Measurements from ENCODE around the gene EEF1A1.
"Not testable (repeated sequence)": the region's sequence is repeated elsewhere in the genome, so short reads cannot be mapped to it uniquely, and the experiment has no call there.

EEF1A1 gene

GRCh38 chr6:73518100-73518981, 2.5 kb downstream of the EEF1A1 start:
- in situ Hi-C loops (cut with HindIII; ENCODE audit: low sequenced_read_pairs): loop anchor here (5.0 kb wide), 2 partner anchors 54 to 99 kb away; no protein-coding TSS in a partner anchor
- DNase-seq (ENCODE audit: low read depth): not testable (repeated sequence)

GRCh38 chr6:73516514-73517489, 4.0 kb downstream of the EEF1A1 start:
- H3K4me3 ChIP-seq (ENCODE audit: low read depth, low read length): peak overlapping the region; percentile 11
- DNase-seq (ENCODE audit: low read depth): no peak
- no peak for TF ChIP-seq CTCF (IDR thresholded peaks at IDR 0.05; ENCODE audit: low read depth, low read length, missing control alignments)
- in situ Hi-C loops (cut with HindIII; ENCODE audit: low sequenced_read_pairs): loop anchor here (5.0 kb wide), 2 partner anchors 55 to 100 kb away; no protein-coding TSS in a partner anchor

More at GRCh38 chr6:73518100-73518981, 2.5 kb downstream of the EEF1A1 start:
- H3K4me3 ChIP-seq (ENCODE audit: low read depth, low read length): peak overlapping the region; percentile 100

DNA sequence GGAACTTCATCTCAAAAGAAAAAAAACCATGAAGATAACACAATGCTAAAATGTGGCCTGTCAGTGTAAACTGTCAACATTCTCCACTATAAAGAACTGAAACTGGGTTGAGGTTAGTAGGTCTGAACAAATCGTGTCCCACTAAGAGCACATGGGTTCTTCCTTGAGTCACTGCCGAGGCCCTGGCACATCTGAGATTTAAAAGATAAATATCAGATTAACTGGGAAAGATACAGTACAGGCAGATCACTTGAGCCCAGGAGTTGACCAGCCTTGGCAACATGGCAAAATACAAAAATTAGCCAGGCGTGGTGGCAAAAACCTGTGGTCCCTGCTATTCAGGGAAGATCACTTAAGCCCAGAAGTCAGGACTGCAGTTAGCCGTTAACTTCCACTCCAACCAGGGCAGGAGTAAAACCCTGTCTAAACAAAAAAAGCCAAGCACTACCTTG, 5.6 kb downstream of the EEF1A1 start:
- no peak for TF ChIP-seq CTCF (IDR thresholded peaks at IDR 0.05; ENCODE audit: low read depth, low read length, missing control alignments)
- DNase-seq (ENCODE audit: low read depth): no peak
- no peak overlapping the region for H3K4me3 ChIP-seq (ENCODE audit: low read depth, low read length)
- in situ Hi-C loops (cut with HindIII; ENCODE audit: low sequenced_read_pairs): loop anchor here (5.0 kb wide), 2 partner anchors 57 to 102 kb away; no protein-coding TSS in a partner anchor

DNA sequence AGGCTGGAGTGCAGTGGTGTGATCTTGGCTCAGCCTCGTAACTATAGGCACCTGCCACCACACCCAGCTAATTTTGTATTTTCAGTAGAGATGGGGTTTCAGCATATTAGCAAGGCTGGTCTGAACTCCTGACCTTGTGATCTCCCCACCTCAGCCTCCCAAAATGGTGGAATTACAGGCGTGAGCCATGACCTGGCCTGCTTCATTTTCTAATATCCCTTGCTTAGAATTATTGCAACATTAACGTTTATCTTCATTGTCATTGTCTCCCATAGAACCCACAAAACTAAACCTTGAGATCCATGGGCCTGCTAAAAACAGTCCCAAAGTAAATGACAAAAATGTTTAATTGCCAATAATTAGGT, 6.1 kb downstream of the EEF1A1 start:
- in situ Hi-C loops (cut with HindIII; ENCODE audit: low sequenced_read_pairs): loop anchor here (5.0 kb wide), 2 partner anchors 58 to 103 kb away; no protein-coding TSS in a partner anchor
- no peak overlapping the region for H3K4me3 ChIP-seq (ENCODE audit: low read depth, low read length)
- no peak for DNase-seq (ENCODE audit: low read depth)
- TF ChIP-seq CTCF (IDR thresholded peaks at IDR 0.05; ENCODE audit: low read depth, low read length, missing control alignments): no peak

DNA sequence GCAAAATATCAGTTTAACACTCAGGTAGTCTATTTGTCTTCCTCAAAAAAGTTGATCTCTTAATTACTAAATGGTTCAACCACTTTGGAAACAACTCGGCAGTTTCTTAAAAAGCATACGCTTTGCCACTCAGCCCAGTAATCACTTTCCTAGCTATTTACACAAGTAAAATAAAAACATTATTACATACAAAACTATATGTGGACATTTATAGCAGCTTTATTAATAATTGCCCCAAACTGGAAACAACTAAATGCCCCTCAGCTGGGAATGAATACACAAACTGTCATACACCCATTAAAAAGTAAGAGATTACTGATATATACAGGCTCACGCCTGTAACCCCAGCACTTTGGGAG, 7.4 kb downstream of the EEF1A1 start:
- no peak overlapping the region for H3K4me3 ChIP-seq (ENCODE audit: low read depth, low read length)
- DNase-seq (ENCODE audit: low read depth): no peak
- in situ Hi-C loops (cut with HindIII; ENCODE audit: low sequenced_read_pairs): no loop called here
- no peak for TF ChIP-seq CTCF (IDR thresholded peaks at IDR 0.05; ENCODE audit: low read depth, low read length, missing control alignments)

GRCh38 chr6:73511796-73512195, 9.0 kb downstream of the EEF1A1 start:
- in situ Hi-C loops (cut with HindIII; ENCODE audit: low sequenced_read_pairs): no loop called here
- no peak overlapping the region for H3K4me3 ChIP-seq (ENCODE audit: low read depth, low read length)
- TF ChIP-seq CTCF (IDR thresholded peaks at IDR 0.05; ENCODE audit: low read depth, low read length, missing control alignments): no peak
- DNase-seq (ENCODE audit: low read depth): no peak
